ENCODE data around the gene PRPF38B. TPM values are rescaled to one million over a fixed set of nuclear protein-coding genes. Genes with fewer than 3 reads are reported as not detected.

Gene PRPF38B
- total and polyA plus RNA-seq, 9 of the 15 experiments (the other 6 are each of a cell fraction or from before 2014, with no cell fraction given), result 25.3 to 85.5 (median 66.4) TPM

DNA sequence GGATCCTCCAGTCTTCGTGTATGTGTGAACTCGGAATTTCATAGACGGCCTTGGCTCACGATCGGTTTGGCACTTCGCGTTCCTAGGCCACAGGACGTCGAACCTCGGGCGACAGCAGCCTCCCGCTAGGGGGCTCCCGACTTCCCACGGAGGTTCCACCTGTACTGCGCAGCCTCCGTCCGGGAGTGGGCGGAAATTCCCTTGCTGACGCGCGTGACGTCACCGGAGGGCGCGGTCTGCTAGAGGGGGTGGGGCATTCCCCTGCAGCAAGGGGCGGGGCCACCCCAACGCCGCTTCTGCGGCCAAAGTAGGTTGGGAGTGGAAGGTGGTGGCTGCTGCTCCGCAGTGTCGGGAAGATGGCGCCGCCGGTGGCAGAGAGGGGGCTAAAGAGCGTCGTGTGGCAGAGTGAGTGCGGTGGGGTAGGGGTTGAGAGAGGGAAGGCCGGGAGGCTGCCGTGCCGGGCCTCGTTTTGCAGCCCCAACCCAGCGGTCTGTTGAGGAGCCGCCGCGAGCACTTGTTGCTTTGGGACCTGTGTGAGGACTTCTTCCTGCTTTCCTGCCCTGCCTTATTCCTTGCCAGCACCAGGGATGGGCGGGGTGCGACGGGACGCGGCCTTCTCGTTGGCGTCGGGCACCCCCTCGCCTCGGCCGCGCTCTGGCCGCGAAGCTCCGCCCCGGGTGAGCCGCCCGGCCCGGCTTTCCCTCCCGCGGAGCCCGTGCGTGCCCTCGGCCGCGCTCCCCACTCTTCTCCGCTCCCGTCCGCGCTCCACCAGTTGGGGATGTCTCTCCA lies 54.5 kb downstream of the PRPF38B start, which contains the start of gene STXBP3 (continued):
- TF ChIP-seq, protein P1, sequence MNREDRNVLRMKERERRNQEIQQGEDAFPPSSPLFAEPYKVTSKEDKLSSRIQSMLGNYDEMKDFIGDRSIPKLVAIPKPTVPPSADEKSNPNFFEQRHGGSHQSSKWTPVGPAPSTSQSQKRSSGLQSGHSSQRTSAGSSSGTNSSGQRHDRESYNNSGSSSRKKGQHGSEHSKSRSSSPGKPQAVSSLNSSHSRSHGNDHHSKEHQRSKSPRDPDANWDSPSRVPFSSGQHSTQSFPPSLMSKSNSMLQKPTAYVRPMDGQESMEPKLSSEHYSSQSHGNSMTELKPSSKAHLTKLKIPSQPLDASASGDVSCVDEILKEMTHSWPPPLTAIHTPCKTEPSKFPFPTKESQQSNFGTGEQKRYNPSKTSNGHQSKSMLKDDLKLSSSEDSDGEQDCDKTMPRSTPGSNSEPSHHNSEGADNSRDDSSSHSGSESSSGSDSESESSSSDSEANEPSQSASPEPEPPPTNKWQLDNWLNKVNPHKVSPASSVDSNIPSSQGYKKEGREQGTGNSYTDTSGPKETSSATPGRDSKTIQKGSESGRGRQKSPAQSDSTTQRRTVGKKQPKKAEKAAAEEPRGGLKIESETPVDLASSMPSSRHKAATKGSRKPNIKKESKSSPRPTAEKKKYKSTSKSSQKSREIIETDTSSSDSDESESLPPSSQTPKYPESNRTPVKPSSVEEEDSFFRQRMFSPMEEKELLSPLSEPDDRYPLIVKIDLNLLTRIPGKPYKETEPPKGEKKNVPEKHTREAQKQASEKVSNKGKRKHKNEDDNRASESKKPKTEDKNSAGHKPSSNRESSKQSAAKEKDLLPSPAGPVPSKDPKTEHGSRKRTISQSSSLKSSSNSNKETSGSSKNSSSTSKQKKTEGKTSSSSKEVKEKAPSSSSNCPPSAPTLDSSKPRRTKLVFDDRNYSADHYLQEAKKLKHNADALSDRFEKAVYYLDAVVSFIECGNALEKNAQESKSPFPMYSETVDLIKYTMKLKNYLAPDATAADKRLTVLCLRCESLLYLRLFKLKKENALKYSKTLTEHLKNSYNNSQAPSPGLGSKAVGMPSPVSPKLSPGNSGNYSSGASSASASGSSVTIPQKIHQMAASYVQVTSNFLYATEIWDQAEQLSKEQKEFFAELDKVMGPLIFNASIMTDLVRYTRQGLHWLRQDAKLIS (CRISPR knock-in tag; IDR thresholded peaks at IDR 0.05), result peak; percentile 81
- TF ChIP-seq ZNF347 (CRISPR knock-in tag; IDR thresholded peaks at IDR 0.05; ENCODE audit: low read depth), result no peak
- TF ChIP-seq NCOA4 (IDR thresholded peaks at IDR 0.05; ENCODE audit: partially characterized antibody), result no peak
- peak; percentile 59; the same call in 1 of the 2 replicates for TF ChIP-seq ZEB2 (IDR thresholded peaks at IDR 0.05)
- TF ChIP-seq, protein P2, sequence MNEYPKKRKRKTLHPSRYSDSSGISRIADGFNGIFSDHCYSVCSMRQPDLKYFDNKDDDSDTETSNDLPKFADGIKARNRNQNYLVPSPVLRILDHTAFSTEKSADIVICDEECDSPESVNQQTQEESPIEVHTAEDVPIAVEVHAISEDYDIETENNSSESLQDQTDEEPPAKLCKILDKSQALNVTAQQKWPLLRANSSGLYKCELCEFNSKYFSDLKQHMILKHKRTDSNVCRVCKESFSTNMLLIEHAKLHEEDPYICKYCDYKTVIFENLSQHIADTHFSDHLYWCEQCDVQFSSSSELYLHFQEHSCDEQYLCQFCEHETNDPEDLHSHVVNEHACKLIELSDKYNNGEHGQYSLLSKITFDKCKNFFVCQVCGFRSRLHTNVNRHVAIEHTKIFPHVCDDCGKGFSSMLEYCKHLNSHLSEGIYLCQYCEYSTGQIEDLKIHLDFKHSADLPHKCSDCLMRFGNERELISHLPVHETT (CRISPR knock-in tag; conservative IDR thresholded peaks at IDR 0.05 in 1 of 2, IDR thresholded peaks at IDR 0.05 in 1 of 2), result peak in 1 of 2 experiments; percentile 82; a peak in 2 of 4 replicates
- no peak for TF ChIP-seq ZNF124 (CRISPR knock-in tag; IDR thresholded peaks at IDR 0.05)
- TF ChIP-seq FOXK2 (conservative IDR thresholded peaks at IDR 0.05 in 1 of 2, IDR thresholded peaks at IDR 0.05 in 1 of 2; ENCODE audit: low read depth in 2 of 2), result peak; percentile 63 to 80; a peak in 3 of 4 replicates
- peak; percentile 51 for TF ChIP-seq BRD9 (IDR thresholded peaks at IDR 0.05; ENCODE audit: low read depth, partially characterized antibody)
- no peak for TF ChIP-seq ZNF717 (CRISPR knock-in tag; IDR thresholded peaks at IDR 0.05)
- no peak for TF ChIP-seq DACH1 (IDR thresholded peaks at IDR 0.05; ENCODE audit: partially characterized antibody)
- TF ChIP-seq, protein P3, sequence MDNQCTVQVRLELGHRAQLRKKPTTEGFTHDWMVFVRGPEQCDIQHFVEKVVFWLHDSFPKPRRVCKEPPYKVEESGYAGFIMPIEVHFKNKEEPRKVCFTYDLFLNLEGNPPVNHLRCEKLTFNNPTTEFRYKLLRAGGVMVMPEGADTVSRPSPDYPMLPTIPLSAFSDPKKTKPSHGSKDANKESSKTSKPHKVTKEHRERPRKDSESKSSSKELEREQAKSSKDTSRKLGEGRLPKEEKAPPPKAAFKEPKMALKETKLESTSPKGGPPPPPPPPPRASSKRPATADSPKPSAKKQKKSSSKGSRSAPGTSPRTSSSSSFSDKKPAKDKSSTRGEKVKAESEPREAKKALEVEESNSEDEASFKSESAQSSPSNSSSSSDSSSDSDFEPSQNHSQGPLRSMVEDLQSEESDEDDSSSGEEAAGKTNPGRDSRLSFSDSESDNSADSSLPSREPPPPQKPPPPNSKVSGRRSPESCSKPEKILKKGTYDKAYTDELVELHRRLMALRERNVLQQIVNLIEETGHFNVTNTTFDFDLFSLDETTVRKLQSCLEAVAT (IDR thresholded peaks at IDR 0.05), result peak; percentile 66 to 93; a peak in 3 of 4 replicates
- TF ChIP-seq, protein P4, sequence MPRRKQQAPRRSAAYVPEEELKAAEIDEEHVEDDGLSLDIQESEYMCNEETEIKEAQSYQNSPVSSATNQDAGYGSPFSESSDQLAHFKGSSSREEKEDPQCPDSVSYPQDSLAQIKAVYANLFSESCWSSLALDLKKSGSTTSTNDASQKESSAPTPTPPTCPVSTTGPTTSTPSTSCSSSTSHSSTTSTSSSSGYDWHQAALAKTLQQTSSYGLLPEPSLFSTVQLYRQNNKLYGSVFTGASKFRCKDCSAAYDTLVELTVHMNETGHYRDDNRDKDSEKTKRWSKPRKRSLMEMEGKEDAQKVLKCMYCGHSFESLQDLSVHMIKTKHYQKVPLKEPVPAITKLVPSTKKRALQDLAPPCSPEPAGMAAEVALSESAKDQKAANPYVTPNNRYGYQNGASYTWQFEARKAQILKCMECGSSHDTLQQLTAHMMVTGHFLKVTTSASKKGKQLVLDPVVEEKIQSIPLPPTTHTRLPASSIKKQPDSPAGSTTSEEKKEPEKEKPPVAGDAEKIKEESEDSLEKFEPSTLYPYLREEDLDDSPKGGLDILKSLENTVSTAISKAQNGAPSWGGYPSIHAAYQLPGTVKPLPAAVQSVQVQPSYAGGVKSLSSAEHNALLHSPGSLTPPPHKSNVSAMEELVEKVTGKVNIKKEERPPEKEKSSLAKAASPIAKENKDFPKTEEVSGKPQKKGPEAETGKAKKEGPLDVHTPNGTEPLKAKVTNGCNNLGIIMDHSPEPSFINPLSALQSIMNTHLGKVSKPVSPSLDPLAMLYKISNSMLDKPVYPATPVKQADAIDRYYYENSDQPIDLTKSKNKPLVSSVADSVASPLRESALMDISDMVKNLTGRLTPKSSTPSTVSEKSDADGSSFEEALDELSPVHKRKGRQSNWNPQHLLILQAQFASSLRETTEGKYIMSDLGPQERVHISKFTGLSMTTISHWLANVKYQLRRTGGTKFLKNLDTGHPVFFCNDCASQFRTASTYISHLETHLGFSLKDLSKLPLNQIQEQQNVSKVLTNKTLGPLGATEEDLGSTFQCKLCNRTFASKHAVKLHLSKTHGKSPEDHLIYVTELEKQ (CRISPR knock-in tag; IDR thresholded peaks at IDR 0.05), result no peak
- peak; percentile 85 for TF ChIP-seq MYNN (IDR thresholded peaks at IDR 0.05)
- TF ChIP-seq MYNN (CRISPR knock-in tag; IDR thresholded peaks at IDR 0.05), result no peak
- no peak for TF ChIP-seq ZZZ3 (IDR thresholded peaks at IDR 0.05)
- peak; percentile 83 for TF ChIP-seq JUN (IDR thresholded peaks at IDR 0.05; ENCODE audit: borderline replicate concordance, low read depth, low read length)
- TF ChIP-seq JUN (CRISPR knock-in tag; IDR thresholded peaks at IDR 0.05; ENCODE audit: borderline replicate concordance), result peak; percentile 93; the same call in 1 of the 2 replicates

All from K562 (cell line).